HG02759 (cell line): ENCODE measurements around the gene POC1B.

Experiments
- ATAC-seq: cut with Tn5 transposase; IDR thresholded peaks from one replicate; pipeline ENCODE4 v1.9.1; 2021; ENCODE audit warnings: mild to moderate bottlenecking, moderate library complexity; ENCODE audit not compliant: unreplicated experiment

The POC1B gene

GRCh38 chr12:89424389-89424788 is 101.5 kb downstream of the POC1B start:
- no peak for ATAC-seq

DNA sequence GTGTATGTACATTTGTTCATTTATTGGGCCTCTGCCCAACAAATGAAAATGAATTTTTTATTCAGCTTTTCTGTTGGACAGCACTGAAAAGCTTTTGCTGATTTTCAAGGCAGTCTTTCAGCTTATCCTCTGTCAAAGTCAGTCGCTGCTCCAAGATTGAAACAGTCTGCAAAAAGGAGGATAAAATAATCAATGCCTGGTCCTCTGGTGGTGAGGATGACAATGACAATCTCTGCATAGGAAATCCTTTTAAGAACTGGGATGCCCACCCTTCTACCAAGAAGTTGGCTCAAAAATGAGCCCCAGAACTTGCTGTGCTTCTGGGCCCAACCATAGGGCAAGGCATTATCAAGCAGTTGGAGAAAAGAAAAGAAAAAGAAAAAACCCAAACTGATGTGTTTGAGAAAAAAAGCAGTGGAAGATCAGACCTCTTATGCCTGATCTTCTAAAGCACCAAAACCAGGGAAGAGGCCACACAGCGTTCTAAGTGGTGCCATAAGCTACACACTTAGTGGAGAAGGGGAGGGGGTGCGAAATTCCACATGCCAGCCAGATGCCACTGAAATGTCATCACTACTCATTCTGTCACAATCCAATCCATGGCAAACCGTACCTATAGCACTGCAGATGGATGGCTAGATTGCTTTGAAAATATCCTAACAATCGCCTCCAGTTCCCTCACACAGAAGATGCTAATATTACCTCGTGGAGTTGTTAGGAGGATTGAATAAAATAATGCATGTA is 104.6 kb downstream of the POC1B start:
- ATAC-seq: no peak

- ATAC-seq: no peak
Observed at GRCh38 chr12:89418228-89418910, 107.5 kb downstream of the POC1B start.

- no peak for ATAC-seq
Observed at GRCh38 chr12:89417246-89417977, 108.4 kb downstream of the POC1B start.

- ATAC-seq: no peak
Observed at GRCh38 chr12:89416049-89416792, 109.6 kb downstream of the POC1B start.

DNA sequence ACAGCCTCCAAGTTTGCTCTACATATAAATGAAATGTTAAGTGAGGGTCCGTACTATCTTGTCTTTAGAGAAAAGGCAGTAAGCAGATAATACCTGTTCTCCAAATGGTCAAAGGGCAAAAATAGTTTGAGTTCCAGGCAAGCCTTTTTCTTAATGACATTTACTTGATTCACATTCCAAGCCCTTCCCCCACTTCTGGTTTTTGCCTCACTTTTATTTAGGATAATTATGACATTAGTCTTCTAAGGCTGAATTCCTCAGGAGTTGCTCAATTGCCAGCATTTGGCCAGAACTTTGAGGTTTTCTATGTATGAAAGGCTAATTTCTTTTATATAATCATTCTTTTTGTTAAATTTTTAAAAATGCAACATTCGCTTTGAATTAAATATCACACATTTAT is 111.0 kb downstream of the POC1B start:
- ATAC-seq: no peak

DNA sequence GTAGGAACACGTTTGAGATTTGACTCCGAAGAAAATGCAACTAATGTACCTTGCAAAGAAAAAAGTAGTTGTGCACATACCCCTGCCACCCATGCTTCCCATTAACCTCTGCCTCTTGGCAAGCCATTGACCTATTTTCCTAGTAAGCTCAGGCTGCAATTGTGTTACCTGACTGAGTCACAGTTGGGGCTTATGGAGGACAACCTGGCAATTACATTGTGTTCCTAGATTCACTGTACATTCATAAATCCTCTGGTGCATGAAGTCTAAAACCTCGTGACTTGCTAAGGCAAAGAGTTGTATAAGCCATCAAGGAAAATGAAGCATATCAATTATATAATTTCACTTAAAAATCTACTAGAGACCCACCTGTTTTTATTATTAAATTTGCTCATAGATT is 111.5 kb downstream of the POC1B start:
- ATAC-seq: no peak

GRCh38 chr12:89413234-89413633 is 112.6 kb downstream of the POC1B start:
- ATAC-seq: no peak

GRCh38 chr12:89412665-89413064 is 113.2 kb downstream of the POC1B start:
- ATAC-seq: no peak

GRCh38 chr12:89411846-89412245 is 114.0 kb downstream of the POC1B start:
- no peak for ATAC-seq

- no peak for ATAC-seq
Observed at GRCh38 chr12:89411234-89411633, 114.6 kb downstream of the POC1B start.

DNA sequence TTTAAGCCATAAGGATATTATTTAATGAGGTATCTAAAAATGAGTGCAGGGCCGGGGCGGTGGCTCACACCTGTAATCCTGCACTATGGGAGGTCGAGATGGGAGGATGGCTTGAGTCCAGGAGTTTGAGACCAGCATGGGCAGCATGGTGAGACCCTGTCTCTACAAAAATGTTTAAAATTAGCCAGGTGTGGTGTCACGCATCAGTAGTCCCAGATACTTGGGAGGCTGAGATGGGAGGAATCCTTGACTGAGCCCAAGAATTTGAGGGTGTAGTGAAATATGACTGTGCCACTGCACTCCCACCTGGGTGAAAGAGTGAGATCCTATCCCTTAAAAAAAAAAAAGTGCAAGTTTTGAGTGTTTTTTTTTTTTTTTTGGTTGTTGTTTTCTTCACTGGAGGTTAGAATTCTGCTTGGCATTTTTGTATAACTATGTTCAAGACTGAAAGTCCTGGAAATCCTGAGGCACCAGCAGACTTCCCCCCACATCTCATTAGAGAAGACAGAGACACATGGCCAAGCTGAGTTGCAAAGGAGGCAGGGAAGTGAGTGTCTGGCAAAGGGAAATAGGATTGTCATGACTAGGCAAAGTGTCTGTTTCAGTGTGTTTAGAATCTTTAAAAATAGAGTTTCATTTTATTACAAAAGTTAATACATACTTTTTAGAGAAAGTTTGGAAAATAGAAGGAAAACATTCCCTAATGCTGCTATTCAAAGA is 120.1 kb downstream of the POC1B start:
- ATAC-seq: no peak

- ATAC-seq: no peak
Observed at GRCh38 chr12:89401433-89402058, 124.3 kb downstream of the POC1B start.

GRCh38 chr12:89400415-89400814 is 125.4 kb downstream of the POC1B start:
- no peak for ATAC-seq

DNA sequence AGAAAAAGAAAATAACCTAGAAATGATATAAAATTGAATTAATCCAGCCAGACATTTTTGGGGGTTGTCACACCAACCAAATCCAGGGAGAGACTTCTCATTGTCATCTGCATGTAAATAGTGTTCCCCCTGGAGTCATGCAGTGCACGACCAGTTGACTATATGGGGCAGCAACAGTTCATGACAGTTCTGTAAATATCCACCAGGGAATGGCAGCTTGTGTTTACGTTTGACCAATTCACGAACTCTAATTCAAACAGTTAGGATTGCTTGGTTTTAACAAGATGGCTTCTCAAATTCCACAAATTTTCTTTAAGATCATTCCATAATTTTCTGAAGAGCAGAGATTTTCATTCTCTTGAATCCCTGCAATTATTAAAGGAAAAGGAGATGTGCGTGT is 130.1 kb downstream of the POC1B start:
- ATAC-seq: no peak

DNA sequence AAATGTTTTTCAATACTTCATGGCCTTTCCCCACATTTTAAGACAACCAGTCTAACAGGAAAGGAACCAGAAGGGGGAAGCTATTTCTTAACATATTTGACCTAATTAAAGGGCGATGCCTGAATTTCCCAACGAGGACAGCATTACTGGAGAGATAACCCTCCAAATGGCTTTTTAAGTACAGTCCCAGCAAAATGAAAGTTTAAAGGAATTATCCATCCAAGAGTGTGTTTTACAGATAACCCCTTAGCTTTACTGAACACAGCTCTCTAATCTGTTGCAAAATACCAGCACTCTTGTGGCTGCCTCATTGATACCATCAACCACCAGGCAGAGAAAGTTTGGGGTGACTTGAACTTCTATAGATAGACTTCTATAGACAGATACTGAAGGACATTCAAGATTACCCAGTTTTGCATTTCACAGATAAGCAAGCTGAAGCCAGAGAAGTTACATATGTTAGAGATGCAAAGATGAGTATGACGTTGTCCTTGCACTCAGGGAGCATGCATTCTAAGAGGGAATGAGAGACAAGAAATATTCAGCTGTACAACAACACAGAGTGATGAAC is 132.2 kb downstream of the POC1B start:
- no peak for ATAC-seq

DNA sequence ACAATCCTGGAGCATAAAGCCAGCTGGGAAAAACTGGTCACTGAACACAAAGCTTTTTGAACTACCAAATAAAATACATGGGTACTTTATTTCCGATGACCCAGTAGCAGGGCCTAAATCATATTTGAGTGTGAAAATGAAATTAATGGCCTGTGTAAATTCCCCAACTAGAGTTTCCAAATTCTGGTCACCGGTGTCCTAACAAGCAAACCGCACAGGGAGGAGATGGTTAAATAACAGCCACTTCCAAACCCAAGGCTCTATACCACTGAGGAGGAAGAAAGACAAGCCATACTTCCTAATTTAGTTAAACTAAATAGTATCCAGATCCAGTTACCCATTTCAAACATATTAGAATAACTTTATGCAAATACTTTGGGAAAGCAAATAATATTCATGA is 133.5 kb downstream of the POC1B start:
- no peak for ATAC-seq

DNA sequence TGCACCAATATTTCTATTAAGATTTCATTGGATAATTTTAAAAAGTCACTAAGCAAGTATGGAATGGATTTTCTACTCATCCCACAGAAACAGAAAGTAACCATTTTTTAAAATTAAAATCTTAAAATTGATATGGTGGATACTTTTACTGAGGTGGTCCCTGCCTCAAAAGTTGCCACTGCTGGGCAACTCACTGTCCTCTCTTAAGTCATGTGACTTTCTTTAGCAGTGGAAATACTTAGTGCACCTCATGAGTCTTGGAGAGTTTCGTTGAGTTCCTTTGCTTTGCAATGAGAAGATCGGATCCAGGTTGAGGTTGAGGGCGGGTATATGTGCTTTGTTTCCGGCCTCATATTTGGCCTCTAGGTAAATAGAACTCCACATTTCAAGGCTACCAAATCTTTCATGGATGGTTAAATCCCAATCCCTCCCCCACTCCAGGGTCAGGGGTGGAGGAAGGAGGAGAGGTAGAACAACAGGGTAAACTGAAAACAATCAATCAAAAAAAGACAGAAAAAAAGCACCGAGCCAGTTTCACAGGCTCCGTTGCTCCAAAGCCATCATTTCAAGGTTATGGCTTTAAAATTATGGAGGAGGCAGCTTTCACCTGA is 134.0 kb downstream of the POC1B start:
- ATAC-seq: no peak
